HL-60 (cell line): ENCODE data around the gene TMEM233.

Source experiments
- DNase-seq, 2 experiments: peaks; one replicate each; pipeline ENCODE4 v3.0.0-alpha.2; 2010 to 2020; ENCODE audit warnings: low read depth in 1 of 2, low spot score in 1 of 2
- H3K27ac ChIP-seq: fragments of 250-450 bp; sonication (Bioruptor Pico); replicated peaks from 2 replicates; pipeline ENCODE4 v1.5.1; 2020; ENCODE audit warnings: mild to moderate bottlenecking, moderate library complexity
- H3K27me3 ChIP-seq: fragments of 250-450 bp; sonication (Bioruptor Pico); 2 replicates; pipeline ENCODE4 v1.5.1; 2021; ENCODE audit warnings: mild to moderate bottlenecking, moderate library complexity; ENCODE audit not compliant: insufficient read depth, poor library complexity, severe bottlenecking
- H3K4me3 ChIP-seq: replicated peaks from 2 replicates; pipeline ENCODE4 v1.5.1; 2011; ENCODE audit warnings: mild to moderate bottlenecking, control low read depth, low read length; ENCODE audit not compliant: insufficient read depth
- CTCF ChIP-seq: IDR thresholded peaks from one replicate; pipeline ENCODE4 v1.5.1; 2011; ENCODE audit warnings: low read length, control low read depth, inconsistent platforms; ENCODE audit not compliant: insufficient read depth
- GABPA ChIP-seq: IDR thresholded peaks from 2 replicates; pipeline ENCODE4 v1.6.1; 2012; ENCODE audit warnings: low read depth
- POLR2AphosphoS5 ChIP-seq: IDR thresholded peaks from 2 replicates; pipeline ENCODE4 v1.6.1; 2012; ENCODE audit warnings: low read depth
- REST ChIP-seq: IDR thresholded peaks from 2 replicates; pipeline ENCODE4 v1.6.1; 2012; ENCODE audit warnings: low read depth; ENCODE audit not compliant: insufficient replicate concordance
- SPI1 ChIP-seq: IDR thresholded peaks from 2 replicates; pipeline ENCODE4 v1.6.1; 2012; ENCODE audit warnings: low read depth, mild to moderate bottlenecking, borderline replicate concordance

The TMEM233 gene

GRCh38 chr12:119547001-119547400 is 46.6 kb upstream of the TMEM233 start:
- no peak overlapping the region for H3K4me3 ChIP-seq
- no peak overlapping the region for H3K27ac ChIP-seq
- no peak for DNase-seq
- peaks cover 2% of the 10 kb centered on the region for H3K27me3 ChIP-seq
- TF ChIP-seq SPI1 (no peak), CTCF (no peak), REST (no peak), GABPA (no peak), POLR2AphosphoS5 (no peak)

- no peaks in the 10 kb centered on the region for H3K27me3 ChIP-seq
- no peak overlapping the region for H3K27ac ChIP-seq
- TF ChIP-seq CTCF (no peak), SPI1 (no peak), GABPA (no peak), POLR2AphosphoS5 (no peak), REST (no peak)
- no peak for DNase-seq
- no peak overlapping the region for H3K4me3 ChIP-seq
Measured at GRCh38 chr12:119556854-119557253, 36.7 kb upstream of the TMEM233 start.

GRCh38 chr12:119565404-119565803 is 28.2 kb upstream of the TMEM233 start:
- H3K27ac ChIP-seq = no peak overlapping the region
- H3K27me3 ChIP-seq = no peaks in the 10 kb centered on the region
- no peak overlapping the region for H3K4me3 ChIP-seq
- no peak for TF ChIP-seq REST
- TF ChIP-seq CTCF = no peak
- no peak for TF ChIP-seq SPI1
- TF ChIP-seq GABPA = no peak
- TF ChIP-seq POLR2AphosphoS5 = no peak
- no peak for DNase-seq
